PC-9 (cell line): ENCODE results near the gene LSP1.

Source experiments
- EZH2 ChIP-seq: fragments of 200-600 bp; sonication (generic); IDR thresholded peaks from 2 replicates; pipeline ENCODE4 v1.8.0; 2017; ENCODE audit warnings: antibody characterized with exemption, low read depth
- TF ChIP-seq, protein P1 (sequence below): fragments of 200-600 bp; sonication (generic); conservative IDR thresholded peaks from 2 replicates; pipeline ENCODE4 v1.6.1; 2017; ENCODE audit warnings: mixed run types, antibody characterized with exemption, mild to moderate bottlenecking, moderate library complexity

DNA sequence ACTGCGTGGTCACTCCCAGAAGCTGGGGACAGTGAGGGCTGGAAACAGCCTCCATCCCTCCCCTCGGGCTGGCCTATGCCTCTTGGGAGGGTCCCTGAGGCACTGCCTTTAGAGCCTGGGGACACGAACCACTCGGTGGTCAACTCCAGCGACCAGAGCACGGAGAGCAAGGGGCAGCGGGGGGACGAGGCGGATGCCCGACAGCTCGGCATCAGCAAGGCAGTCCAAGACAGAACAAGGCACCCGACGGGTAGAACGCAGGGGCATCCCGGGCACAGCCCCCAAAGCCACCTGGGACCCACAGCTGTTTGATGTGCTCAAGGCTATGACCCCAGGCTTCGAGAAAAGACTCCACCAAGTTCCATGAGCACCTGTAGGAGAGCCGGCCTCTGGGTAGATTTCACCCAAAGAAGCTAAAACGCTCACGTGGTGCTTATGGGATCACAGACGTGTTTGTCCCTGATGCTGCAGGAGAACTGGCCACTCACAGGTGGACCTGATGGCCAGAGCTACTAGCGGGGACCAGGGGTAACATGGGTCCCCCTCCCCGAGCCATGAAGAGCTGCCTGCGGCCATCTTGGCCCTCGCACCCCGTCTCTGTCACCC lies 510 bp upstream of the LSP1 start:
- TF ChIP-seq, protein P1, sequence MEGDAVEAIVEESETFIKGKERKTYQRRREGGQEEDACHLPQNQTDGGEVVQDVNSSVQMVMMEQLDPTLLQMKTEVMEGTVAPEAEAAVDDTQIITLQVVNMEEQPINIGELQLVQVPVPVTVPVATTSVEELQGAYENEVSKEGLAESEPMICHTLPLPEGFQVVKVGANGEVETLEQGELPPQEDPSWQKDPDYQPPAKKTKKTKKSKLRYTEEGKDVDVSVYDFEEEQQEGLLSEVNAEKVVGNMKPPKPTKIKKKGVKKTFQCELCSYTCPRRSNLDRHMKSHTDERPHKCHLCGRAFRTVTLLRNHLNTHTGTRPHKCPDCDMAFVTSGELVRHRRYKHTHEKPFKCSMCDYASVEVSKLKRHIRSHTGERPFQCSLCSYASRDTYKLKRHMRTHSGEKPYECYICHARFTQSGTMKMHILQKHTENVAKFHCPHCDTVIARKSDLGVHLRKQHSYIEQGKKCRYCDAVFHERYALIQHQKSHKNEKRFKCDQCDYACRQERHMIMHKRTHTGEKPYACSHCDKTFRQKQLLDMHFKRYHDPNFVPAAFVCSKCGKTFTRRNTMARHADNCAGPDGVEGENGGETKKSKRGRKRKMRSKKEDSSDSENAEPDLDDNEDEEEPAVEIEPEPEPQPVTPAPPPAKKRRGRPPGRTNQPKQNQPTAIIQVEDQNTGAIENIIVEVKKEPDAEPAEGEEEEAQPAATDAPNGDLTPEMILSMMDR, result no peak
- no peak for TF ChIP-seq EZH2
